Keratinocyte (primary cell): Measurements from ENCODE around the gene MAPT. TPM values are rescaled to one million over a fixed set of nuclear protein-coding genes. Genes with fewer than 3 reads are reported as not detected.

ENCODE experiments used
- DNase-seq: peaks from one replicate; pipeline ENCODE4 v3.0.0-alpha.2; 2011; ENCODE audit warnings: low read depth, missing footprints, low spot score
- FAIRE-seq: peaks from 2 replicates; lab custom pipeline; 2011; peaks lifted over from hg19 to GRCh38; lab: Jason Lieb, UNC
- H2AFZ ChIP-seq: 2 replicates; pipeline ENCODE4 v1.6.0; 2012; ENCODE audit warnings: low read length, control low read depth, inconsistent platforms; ENCODE audit not compliant: control insufficient read depth
- H3K27ac ChIP-seq: 2 replicates; pipeline ENCODE4 v1.5.1; 2011; ENCODE audit warnings: low read length; ENCODE audit not compliant: control insufficient read depth, insufficient read depth
- H3K27me3 ChIP-seq: 3 replicates; pipeline ENCODE4 v1.6.0; 2011; ENCODE audit warnings: low read length; ENCODE audit not compliant: control insufficient read depth, insufficient read depth; ENCODE audit errors: extremely low read depth
- H3K36me3 ChIP-seq, 2 experiments: 2 replicates in 1 of 2; 3 replicates in 1 of 2; pipeline ENCODE4 v1.5.1; 2011; ENCODE audit warnings: low read length in 2 of 2, mild to moderate bottlenecking in 1 of 2; ENCODE audit not compliant: control insufficient read depth in 2 of 2, insufficient read depth in 2 of 2; ENCODE audit errors: extremely low read depth in 1 of 2
- H3K4me1 ChIP-seq: 3 replicates; pipeline ENCODE4 v1.5.1; 2011; ENCODE audit warnings: low read length; ENCODE audit not compliant: control insufficient read depth, insufficient read depth; ENCODE audit errors: extremely low read depth
- H3K4me2 ChIP-seq: 3 replicates; pipeline ENCODE4 v1.6.0; 2011; ENCODE audit warnings: low read depth, low read length; ENCODE audit not compliant: control insufficient read depth, insufficient read depth; ENCODE audit errors: extremely low read depth
- H3K4me3 ChIP-seq, 3 experiments: fragments of 200-600 bp in 1 of 3; sonication (generic) in 1 of 3; 2 replicates in 2 of 3; 3 replicates in 1 of 3; pipeline ENCODE4 v1.5.1; 2011 to 2016; ENCODE audit warnings: low read length in 3 of 3, mild to moderate bottlenecking in 3 of 3, control low read depth in 2 of 3, inconsistent platforms in 1 of 3, low read depth in 1 of 3, mixed read lengths in 1 of 3, mixed run types in 1 of 3, moderate library complexity in 1 of 3; ENCODE audit not compliant: control insufficient read depth in 2 of 3, insufficient read depth in 2 of 3; ENCODE audit errors: extremely low read depth in 1 of 3
- H3K79me2 ChIP-seq: 2 replicates; pipeline ENCODE4 v1.6.0; 2012; ENCODE audit warnings: low read length; ENCODE audit not compliant: control insufficient read depth, insufficient read depth
- H3K9ac ChIP-seq: 3 replicates; pipeline ENCODE4 v1.6.0; 2011; ENCODE audit warnings: low read length; ENCODE audit not compliant: control insufficient read depth, insufficient read depth; ENCODE audit errors: extremely low read depth
- H3K9me1 ChIP-seq: 3 replicates; pipeline ENCODE4 v1.6.0; 2011; ENCODE audit warnings: low read length; ENCODE audit not compliant: control insufficient read depth, insufficient read depth; ENCODE audit errors: extremely low read depth
- H3K9me3 ChIP-seq: 2 replicates; pipeline ENCODE4 v1.5.1; 2012; ENCODE audit warnings: low read depth, low read length; ENCODE audit not compliant: control insufficient read depth
- H4K20me1 ChIP-seq: 3 replicates; pipeline ENCODE4 v1.6.0; 2011; ENCODE audit warnings: low read length; ENCODE audit not compliant: control insufficient read depth, insufficient read depth; ENCODE audit errors: extremely low read depth
- CTCF ChIP-seq, 3 experiments: IDR thresholded peaks in 1 of 3; conservative IDR thresholded peaks in 1 of 3; optimal IDR thresholded peaks in 1 of 3; 2 replicates in 2 of 3; 3 replicates in 1 of 3; pipeline versions ENCODE3 to v1.5.1; 2011; ENCODE audit warnings: low read length in 3 of 3, mild to moderate bottlenecking in 3 of 3, moderate library complexity in 2 of 3, control low read depth in 1 of 3, inconsistent platforms in 1 of 3; ENCODE audit not compliant: insufficient read depth in 2 of 3; ENCODE audit errors: extremely low read depth in 1 of 3
- EZH2 ChIP-seq: IDR thresholded peaks from one replicate; pipeline ENCODE4 v1.6.1; 2012; ENCODE audit warnings: inconsistent platforms, mild to moderate bottlenecking, low read length, moderate library complexity
- dilution Hi-C: fragments of 300-500 bp; cut with MboI; formaldehyde crosslinking; loops from one replicate; pipeline ENCODE4 v1.7.0; 2020; ENCODE audit warnings: low sequenced_read_pairs; ENCODE audit not compliant: extremely low pct_ligation_motif_present
- polyA plus RNA-seq, 5 experiments: library from polyadenylated mRNA; depleted of rRNA in 3 of 5; stranded (reverse) in 3 of 5; stranded (forward) in 1 of 5; unstranded in 1 of 5; fragments of >200 nt; gene quantifications; 1 replicate in 1 of 5; 2 replicates in 3 of 5; 3 replicates in 1 of 5; pipeline versions ENCODE4 v1.2.1 to v1.2.3, GENCODE V29; 2011 to 2012; ENCODE audit warnings: missing spikeins in 2 of 5, low read depth in 1 of 5, low replicate concordance in 1 of 5

MAPT gene
- polyA plus RNA-seq, 1 donor (not counting 4 experiments of a cell fraction or from before 2014, with no cell fraction given), result 0.08 TPM

GRCh38 chr17:45924332-45924820 is 30.0 kb downstream of the MAPT start:
- H3K27ac ChIP-seq, result no peak overlapping the region
- H3K4me1 ChIP-seq, result no peaks in the 10 kb centered on the region
- H3K4me3 ChIP-seq, result no peak overlapping the region
- H4K20me1 ChIP-seq, result no peaks in the 10 kb centered on the region
- peaks cover 2% of the 10 kb centered on the region for H3K27me3 ChIP-seq
- H3K4me2 ChIP-seq, result no peak overlapping the region
- TF ChIP-seq EZH2, result no peak
- no peak for TF ChIP-seq CTCF (optimal IDR thresholded peaks at IDR 0.05 in 1 of 3, IDR thresholded peaks at IDR 0.05 in 1 of 3, conservative IDR thresholded peaks at IDR 0.05 in 1 of 3; ENCODE audit: extremely low read depth in 1 of 3, insufficient read depth in 2 of 3, low read length in 3 of 3)
- no peaks in the 10 kb centered on the region for H3K9me1 ChIP-seq
- FAIRE-seq (no peak), DNase-seq (no peak)
- no peak overlapping the region for H2AFZ ChIP-seq
- dilution Hi-C loops, result no loop called here
- H3K36me3 ChIP-seq, result no peaks in the 10 kb centered on the region
- no peaks in the 10 kb centered on the region for H3K79me2 ChIP-seq
- H3K9me3 ChIP-seq, result peaks cover 2% of the 10 kb centered on the region
- H3K9ac ChIP-seq, result no peak overlapping the region

- Histone ChIP-seq H3K27me3 (peaks cover 2% of the 10 kb centered on the region), H3K79me2 (no peaks in the 10 kb centered on the region), H3K36me3 (no peaks in the 10 kb centered on the region), H3K4me3 (no peak overlapping the region), H3K4me1 (no peaks in the 10 kb centered on the region), H2AFZ (no peak overlapping the region), H3K4me2 (no peak overlapping the region), H3K9me3 (peaks cover 2% of the 10 kb centered on the region), H3K27ac (no peak overlapping the region), H3K9me1 (no peaks in the 10 kb centered on the region), H4K20me1 (no peaks in the 10 kb centered on the region), H3K9ac (no peak overlapping the region)
- TF ChIP-seq EZH2 (no peak), CTCF (optimal IDR thresholded peaks at IDR 0.05 in 1 of 3, IDR thresholded peaks at IDR 0.05 in 1 of 3, conservative IDR thresholded peaks at IDR 0.05 in 1 of 3; ENCODE audit: extremely low read depth in 1 of 3, insufficient read depth in 2 of 3, low read length in 3 of 3) (no peak)
- DNase-seq, result no peak
- no peak for FAIRE-seq
- dilution Hi-C loops, result no loop called here
Measured at GRCh38 chr17:45925311-45925710, 31.0 kb downstream of the MAPT start.
